IPS-11a (cell line): Measurements from ENCODE around the gene IZUMO4.

Experiments
- H3K4me3 ChIP-seq: one replicate; pipeline ENCODE4 v1.5.1; 2013; ENCODE audit warnings: low read depth, low read length, control low read depth

IZUMO4 gene, protein sequence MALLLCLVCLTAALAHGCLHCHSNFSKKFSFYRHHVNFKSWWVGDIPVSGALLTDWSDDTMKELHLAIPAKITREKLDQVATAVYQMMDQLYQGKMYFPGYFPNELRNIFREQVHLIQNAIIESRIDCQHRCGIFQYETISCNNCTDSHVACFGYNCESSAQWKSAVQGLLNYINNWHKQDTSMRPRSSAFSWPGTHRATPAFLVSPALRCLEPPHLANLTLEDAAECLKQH

DNA sequence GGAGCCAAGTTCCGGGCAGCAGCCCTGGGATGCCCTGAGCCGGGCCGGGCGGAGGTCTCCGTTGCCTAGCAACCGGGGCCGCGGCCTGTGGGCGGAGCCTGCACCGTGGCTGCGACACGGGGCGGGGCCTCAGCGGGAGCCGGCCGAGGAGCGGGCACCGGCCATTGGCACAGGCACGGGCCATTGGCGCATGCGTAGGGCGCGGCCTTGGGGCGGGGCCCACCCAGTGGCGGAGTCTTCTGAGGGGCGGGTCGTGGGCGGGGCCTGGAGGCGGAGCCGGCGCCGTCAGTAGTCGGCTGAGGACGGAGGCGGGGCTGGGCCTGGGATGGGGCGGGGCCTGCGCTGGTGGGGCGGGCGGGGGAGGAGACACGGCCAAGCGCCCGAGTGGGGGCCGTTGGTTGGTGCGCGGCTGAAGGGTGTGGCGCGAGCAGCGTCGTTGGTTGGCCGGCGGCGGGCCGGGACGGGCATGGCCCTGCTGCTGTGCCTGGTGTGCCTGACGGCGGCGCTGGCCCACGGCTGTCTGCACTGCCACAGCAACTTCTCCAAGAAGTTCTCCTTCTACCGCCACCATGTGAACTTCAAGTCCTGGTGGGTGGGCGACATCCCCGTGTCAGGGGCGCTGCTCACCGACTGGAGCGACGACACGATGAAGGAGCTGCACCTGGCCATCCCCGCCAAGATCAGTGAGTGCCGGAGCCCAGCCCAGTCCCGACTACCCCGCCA lies at the start of gene IZUMO4:
IZUMO4 (plus strand) TSS at position 436 of the 723 bp plus-strand sequence; CDS start at position 467, 31 bp downstream.
- H3K4me3 ChIP-seq, result peak within 1 kb of the TSS; percentile 50

DNA sequence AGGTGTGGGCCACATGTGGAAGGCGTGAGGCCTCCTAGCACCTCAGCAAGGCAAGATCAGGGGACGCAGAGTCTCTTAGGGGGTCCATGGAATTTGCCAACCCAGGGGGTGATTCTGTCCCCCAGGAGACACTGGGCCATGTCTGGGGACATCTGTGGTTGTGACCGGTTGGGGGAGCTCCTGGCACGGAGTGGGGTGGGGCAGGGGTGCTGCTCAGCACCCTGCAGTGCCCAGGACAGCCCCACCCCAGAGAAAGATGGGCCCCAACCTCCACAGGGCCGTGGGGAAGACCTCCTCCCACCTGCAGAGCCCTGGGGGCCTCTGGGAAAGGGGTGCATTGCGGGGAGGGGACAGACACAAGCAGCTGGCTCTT lies 49.7 kb upstream of the IZUMO4 start:
- no peak overlapping the region for H3K4me3 ChIP-seq

DNA sequence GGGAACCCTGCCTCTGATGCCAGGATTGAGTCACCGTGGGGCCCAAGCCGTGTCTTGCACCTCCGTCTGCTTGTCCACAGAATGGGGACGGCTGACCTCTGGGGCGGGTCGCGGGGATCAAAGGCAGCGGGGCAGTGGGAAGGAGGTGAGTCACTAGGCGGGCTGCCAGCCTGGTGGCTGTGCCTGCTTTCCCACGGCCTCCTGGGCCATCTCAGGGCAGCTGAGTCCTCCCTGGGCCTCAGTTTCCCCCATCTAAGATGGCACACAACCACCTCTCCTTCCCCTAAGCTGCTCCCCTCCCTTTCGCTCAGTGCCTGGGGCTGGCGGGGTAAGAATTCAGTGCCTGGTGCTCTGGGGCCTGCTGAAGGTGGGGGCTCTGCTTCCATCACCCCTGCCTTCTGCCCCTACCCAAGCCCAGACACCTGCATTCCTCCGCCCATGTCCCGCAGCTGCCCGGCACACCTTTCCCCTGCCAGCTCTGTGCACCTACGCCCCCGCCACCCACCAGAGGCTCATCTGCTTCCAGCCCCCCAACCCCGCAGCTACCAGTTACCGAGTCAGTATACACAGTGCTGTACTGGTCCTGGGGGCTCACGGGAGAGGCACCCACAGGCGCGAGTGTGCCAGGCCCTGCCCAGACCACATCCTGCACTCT lies 49.1 kb upstream of the IZUMO4 start:
- H3K4me3 ChIP-seq, result no peak overlapping the region

DNA sequence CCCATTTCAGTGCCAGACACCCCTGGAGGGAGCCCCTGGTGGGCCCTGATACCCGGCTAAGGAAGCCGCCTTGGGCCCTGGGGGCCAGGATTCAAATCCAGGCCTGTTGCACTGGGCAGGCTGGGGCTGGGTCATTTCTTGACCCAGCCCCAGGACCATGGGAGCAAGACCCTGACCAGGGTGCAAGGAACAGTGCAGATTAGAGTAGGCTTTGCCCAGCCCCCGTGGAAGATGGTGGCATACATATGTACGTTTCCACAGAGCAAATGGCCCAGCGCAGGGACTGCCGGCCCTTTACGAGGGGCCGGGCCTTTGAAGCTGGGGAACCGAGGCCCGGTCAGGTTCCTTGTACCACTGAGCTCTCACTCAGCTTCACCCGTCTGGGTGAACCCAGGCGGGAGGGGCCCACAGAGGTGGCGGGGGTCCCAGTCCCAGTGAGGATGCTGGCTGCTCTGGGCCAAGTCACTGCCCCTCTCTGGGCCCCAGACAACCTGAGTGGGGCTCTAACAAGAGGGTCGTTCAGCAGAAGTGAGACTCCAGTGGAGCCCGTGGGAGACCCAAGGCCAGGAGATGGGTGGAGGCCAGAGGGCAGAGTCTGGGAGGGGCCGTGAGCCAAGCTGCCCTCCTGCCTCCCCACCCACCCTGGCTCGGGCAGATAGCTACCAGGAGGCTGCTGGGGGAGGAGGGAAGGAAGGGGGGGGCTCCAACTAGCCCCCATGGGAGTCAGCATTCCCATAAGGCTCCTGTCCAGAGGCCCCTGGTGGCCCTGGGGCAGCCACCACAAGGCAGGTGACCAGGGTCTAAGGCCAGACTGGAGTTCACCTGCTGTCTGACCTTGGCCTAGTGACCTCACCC lies 48.4 kb upstream of the IZUMO4 start:
- no peak overlapping the region for H3K4me3 ChIP-seq

DNA sequence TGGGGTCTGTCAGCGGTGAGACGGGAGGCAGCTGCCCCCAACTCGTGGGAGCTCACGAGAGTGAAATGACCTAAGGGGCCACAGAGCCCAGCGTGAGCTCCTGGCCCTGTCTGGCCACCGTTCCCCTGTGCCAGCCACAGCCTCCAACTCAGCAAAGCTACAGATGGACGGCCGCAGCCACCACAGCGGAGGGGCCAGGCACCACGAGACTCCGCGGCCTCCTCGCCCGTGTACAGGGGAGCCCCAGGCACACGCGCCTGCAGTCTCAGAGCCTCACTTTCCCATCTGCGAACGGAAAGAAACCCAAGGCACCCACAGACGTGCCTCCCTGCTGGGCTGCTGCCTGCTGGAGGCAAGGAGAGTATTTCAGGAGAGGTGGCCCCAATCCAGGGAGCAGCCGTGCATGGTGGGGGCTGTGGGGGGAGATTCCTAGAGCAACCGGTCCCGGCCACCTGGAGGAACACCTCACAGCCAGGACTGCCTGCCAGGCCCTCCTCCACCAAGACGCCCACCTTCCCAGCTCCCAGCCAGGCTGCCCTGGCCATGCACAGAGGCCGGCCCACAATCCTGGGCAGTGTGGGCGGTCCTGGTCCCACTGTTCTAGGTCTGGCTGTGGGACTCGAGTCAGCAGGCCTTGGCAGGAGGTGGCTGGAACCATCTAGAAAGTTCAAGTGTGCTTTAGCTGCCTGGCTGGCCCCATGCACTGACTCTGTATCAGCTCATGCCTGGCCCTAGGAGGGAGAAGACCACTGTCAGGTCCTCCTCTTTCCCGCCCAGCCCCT lies 47.6 kb upstream of the IZUMO4 start:
- peak overlapping the region; percentile 76 for H3K4me3 ChIP-seq

DNA sequence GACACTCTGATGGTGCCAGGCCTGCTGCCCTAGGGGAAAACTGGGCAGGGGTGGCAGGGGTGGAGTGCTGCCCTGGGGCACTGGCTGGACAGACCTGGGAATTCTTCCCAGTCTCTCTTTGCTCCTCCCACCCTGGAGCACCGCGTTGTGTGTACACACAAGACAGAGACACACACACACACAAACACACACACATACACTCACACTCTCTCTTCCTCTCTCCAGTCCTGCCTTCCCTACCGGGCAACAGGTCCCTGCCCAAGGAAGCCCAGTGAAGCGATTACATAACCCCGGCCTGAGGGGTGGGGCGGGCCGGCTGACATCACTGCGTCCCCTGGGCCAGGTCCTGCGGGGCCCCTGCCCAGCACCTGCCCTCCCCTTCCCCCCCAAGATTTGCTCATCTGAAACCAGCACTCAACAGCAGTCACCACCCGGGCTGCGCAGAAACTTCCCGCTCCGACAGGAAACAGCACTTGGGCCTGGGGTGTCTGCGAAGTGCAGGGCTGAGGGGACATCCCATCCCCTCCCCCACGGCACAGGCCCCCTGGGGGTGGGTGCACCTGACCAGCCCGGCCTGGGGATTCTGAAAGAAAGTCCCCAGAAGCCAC lies 46.9 kb upstream of the IZUMO4 start:
- H3K4me3 ChIP-seq, result peak overlapping the region; percentile 76

DNA sequence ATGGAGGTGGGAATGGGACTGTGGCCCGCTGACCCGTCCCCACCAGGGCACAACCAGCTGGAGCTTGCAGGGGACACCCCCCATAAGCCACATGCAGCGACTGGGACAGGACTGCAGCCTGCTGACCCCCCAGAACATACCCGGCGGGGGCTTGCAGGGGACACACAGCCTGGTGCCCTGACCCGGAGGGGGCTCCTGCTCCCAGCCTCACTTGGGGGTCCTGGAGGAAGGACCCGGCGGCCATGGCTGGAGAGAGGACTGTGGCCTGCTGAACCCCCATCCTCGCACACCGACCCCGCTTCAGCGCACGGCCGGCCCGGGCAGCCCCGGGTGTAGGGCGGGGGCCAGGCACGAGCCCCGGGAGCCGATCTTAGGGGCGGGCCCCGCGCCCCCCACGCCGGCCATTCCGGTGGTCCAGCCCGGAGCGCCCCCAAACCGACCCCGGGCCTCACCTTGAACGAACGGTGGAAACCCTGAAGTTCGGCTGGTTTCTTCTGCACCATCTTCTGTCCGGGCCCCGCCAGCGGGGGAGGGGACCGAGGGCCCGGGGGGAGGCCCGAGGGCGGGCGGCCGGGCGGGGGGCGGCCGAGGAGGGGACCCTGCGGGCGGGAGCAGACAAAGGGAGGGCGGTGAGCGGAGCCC lies 46.2 kb upstream of the IZUMO4 start:
- peak overlapping the region; percentile 76 for H3K4me3 ChIP-seq

DNA sequence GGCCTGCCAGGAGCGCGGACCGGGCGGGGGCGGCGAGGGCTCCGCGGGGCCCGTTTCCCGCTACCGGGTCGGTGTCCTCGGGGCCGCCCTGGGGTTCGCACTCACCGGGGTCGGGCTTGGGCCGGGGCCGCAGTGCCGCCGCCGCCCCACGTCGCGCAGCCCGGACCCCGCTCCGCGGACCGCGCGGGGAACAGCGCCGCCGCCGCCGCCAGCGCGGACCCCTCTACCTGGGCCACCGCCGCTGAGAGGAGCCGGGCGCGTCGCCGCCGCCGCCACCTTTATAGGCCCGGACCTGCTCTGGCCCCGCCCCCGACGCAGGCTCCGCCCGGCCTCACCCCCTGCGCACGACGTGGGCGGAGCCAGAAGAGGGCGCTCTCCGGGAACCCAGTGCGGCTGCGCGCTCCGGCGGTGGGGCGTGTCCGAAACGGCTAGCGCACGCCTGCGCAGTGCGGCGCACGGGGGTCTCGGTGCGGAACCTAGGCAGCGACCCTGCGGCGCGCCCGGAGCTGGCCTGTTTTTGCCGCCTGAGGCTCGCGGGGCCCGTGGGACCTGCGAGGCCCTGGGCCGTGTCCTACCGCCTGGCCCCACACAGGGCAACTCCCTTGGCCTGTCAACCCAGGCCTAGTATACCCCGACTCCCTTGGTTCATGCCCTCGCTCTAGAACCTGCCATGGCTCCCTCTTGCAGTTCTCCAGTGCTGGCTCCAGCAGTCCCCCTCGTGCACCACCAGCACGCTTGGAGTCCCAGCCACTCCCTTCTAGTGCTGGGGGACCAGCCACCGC lies 45.5 kb upstream of the IZUMO4 start, which contains the start of gene MKNK2:
MKNK2 (minus strand) TSS at position 254 of the 782 bp plus-strand sequence. CDS start 393 bp downstream, outside the sequence.
- H3K4me3 ChIP-seq, result peak within 1 kb of the TSS; percentile 76

DNA sequence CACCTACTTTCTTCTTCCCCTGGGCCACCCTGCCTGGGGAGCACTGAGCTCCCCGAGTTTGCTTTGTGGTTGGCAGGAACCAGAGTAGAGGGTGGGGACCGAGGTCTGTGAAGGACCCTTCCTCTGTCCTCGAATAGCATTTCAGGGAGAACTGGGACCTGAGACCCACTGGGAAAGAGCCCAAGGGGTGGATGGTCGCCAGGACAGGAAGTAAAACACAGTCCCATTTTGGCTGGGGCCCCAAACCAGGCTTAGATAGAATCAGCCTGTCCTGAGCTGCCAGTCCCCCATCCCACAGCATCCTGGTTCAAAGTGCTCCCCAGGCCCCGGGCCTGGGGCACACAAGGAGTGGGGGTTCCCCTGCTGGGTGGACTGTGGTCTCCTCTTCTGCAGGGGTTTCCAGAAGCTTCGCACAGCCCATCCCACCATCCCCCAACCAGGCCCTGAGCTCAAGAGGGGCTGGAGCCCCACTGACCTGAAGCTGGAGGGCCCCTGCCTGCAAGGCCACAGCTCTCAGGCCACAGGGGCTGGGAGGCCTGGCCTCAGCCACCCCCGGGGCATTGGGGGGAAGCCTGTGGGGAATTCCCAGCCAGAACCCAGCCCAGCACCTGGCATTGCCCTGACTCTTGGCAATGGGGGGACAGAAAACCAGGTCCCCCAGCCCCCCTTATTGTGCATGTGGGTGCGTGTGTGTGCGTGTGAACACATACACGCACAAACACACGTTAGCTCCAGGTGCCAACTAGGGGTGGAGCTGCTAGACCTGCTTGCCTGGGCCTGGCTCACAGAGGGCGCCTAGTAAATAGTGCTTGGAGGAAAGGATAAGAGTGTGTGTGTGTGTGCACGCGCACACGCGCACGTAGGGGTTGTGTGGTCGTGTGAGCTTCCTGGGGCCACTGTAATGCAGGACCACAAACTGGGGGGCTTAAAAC lies 44.7 kb upstream of the IZUMO4 start:
- no peak overlapping the region for H3K4me3 ChIP-seq

DNA sequence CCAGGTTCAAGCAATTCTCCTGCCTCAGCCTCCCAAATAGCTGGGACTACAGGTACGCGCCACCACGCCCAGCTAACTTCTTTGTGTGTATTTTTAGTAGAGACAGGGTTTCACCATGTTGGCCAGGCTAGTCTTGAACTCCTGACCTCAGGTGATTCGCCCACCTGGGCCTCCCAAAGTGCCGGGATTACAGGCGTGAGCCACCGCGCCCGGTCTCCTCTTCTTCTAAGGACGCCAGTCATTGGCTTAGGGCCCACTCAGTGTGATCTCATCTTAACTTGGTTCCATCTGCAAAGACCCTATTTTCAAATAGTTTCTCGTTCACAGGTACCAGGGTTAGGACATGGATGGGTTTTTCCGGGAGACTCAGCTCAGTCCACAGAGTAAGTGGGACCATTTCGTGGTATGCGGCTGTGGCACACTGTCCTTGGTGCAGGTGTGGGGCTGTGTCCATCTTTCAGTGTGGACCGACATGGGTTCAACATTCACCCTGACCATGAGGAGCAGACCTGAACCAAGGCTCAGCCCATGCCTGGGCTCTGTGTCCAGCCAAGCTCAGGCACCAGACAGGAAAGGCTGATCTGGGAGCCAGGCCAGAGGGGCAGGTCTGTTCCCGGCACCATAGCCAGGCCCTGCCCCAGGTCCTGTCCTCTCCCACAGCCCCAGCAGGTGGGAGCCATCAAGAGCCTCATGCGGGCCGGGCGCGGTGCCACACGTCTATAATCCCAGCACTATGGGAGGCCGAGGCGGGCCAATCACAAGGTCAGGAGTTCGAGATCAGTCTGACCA lies 42.9 kb upstream of the IZUMO4 start:
- no peak overlapping the region for H3K4me3 ChIP-seq

DNA sequence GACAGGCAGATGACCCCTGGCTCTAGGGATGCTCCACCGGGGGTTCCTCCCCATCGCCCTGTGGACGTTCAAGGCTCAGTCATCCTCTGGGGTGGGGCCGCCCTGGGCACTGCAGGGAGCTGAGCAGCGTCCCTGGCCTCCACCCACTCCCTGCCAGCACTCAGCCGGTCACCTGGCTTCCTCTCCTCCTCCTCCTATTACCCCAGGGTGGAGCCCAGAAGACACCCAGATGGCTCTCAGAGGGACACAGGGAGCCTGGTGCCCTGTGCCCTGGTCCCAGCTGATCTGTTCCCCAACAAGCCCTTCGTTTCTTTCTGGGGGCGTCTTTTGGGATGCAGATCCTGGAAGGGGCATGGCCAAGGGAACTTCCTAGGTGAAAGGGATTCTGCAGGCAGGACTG lies 42.0 kb upstream of the IZUMO4 start:
- no peak overlapping the region for H3K4me3 ChIP-seq

DNA sequence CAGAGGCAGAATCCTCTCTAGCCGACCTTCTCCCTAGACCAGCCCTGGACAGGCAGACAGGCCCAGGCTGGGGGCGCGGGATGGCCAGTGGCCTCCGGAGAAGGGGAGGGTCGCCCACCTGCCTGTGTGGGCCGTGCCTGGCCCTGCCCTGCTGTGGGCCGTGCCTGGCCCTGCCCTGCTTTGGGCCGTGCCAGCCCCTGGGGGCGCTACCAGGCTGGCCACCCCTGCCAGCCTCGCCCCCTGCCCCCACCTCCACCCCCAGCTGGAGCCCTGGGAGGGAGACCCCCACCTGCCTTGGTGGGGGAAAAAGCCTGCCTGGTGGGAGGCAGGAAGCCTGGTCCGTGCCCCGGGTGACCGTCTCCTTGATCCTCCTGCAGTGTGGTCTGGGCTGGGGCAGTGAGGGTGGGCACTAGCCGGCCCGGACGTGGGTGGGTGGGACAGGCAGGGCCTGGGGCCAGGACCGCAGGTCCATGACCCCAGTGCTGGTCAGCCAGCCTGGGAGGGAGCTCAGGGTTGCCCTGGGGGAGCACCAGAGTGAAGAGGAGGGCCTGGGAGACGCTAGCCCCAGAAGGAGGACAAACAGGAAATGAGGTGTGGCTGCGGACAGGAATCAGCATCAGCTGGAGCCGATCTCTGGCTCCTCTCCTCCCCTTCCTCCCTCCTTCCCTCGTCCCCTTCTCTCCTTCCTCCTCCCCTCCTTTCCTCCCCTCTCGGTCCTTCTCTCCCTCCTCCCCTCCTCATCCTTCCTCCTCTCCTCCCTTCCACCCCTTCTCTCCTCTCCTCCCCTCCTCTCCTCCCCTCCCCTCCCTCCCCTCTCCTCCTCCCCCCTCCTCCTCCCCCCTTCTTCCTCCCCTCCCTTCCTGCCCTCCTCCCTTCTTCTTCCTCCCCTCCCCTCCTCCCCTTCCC lies 40.5 kb upstream of the IZUMO4 start:
- H3K4me3 ChIP-seq, result no peak overlapping the region

DNA sequence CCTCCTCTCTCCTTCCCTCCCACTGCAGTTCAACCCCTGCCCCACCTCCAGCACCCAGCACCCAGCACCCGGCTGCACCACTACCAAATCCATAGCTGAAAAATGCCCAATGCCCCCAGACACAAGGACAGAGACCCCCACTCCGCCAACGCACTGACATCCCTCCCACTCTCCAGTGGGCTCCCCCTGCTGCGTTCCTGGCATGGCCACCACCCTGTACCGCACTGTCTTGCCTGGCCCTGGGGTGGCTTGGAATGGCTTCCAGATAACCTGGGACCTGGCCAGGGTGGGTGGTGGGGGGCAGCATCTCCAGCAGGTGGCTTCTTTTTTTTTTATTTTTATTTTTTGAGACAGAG lies 39.9 kb upstream of the IZUMO4 start:
- H3K4me3 ChIP-seq, result no peak overlapping the region

DNA sequence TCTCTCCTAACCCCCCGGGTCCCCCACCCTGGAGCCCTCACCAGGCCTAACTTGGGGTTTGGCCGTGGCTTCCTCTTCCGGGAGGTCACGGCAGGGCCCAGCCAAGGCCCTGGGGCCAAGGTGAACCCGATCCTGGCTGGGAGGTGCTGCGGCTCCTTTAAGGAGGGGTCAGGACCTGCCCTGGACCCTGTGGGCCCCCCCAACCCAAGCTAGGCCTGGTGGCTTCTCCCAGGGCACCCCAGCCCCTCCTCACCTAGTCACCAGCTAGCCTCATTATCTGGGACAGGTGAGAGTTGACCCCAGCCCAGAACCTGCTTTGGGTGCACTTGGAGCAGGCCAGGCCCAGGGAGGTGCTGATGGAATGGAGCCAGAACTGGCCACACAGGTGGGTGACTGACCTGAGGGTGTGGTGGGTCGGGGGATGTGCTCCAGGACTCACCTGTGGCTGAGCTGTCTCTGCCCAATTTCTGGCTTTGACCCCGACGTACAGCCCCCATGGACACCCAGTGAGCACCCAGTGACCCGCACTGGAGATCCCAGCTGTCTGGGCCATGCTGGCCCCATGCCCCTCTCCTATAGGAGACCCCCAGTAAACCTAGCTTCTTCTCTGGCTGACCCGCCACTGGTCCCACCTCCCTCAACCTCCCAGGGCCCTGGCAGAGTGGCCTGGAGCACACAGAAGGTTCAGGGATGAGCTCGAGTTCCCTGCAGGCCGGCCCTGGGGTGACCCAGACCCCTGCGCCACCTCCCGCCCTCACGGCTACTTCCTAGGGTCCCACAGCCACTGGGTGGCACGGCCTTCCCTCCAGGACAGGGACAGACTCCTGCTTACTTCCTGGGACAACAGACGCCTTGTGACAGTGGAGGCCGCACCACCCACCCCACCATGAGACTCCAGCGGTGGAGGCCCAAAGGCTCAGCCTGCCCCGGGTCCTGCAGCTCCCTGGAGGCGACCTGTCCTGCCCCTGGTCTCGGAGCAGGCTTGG lies 38.9 kb upstream of the IZUMO4 start:
- H3K4me3 ChIP-seq, result no peak overlapping the region
